GM19023 (cell line): Measurements from ENCODE around the gene ATP2A1.
"Not testable (repeated sequence)": the region's sequence is repeated elsewhere in the genome, so short reads cannot be mapped to it uniquely, and the experiment has no call there.

ENCODE experiments used
- ATAC-seq: cut with Tn5 transposase; IDR thresholded peaks from one replicate; pipeline ENCODE4 v1.9.1; 2021; ENCODE audit warnings: mild to moderate bottlenecking, moderate library complexity; ENCODE audit not compliant: unreplicated experiment

The ATP2A1 gene

DNA sequence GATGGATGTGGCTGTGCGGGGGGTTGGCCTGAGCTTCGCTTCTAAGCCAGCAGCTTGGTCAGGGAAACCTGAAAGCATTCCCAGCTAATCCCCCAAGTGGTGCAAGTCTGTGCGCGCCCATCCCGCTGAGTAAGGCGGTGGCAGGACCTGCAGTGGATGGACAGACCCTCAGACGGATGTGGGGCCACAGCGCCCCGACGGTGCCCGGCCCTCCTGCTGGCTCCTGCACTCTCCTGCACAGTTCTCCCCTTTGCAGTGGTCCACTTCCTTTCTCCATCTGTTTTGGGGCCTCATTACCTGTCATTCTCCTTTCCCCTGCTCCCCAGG, 2.3 kb downstream of the ATP2A1 start:
- no peak for ATAC-seq

DNA sequence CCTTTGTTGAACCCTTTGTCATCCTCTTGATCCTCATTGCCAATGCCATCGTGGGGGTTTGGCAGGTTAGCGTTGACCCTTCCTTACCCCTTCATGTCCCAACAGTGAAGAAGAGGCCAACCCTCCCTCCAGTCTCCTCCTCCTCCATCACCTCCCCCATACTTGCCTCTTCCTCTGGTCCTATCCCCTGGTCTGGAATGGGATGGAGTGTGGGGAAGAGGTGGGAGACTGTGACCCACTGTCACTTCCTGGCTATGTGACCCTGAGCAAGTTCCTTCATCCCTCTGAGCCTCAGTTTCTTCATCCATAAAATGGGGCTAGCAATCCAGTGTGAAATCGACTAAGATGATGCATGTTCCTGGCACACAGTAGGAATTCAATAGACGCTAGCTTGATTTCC, 2.7 kb downstream of the ATP2A1 start:
- no peak for ATAC-seq

DNA sequence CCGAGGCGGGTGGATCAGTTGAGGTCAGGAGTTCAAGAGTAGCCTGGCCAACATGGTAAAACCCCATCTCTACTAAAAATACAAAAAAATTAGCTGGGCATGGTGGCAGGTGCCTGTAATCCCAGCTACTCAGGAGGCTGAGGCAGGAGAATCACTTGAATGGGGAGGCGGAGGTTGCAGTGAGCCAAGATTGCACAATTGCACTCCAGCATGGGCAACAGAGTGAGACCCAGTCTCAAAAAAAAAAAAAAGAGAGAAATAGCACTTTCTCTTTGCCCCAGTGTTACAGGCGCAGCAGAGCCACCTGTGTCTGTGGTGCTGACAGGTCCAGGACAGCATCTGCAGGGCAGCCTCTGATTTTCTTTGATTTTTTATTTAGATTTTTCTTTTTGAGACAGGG, 3.3 kb downstream of the ATP2A1 start:
- not testable (repeated sequence) for ATAC-seq

DNA sequence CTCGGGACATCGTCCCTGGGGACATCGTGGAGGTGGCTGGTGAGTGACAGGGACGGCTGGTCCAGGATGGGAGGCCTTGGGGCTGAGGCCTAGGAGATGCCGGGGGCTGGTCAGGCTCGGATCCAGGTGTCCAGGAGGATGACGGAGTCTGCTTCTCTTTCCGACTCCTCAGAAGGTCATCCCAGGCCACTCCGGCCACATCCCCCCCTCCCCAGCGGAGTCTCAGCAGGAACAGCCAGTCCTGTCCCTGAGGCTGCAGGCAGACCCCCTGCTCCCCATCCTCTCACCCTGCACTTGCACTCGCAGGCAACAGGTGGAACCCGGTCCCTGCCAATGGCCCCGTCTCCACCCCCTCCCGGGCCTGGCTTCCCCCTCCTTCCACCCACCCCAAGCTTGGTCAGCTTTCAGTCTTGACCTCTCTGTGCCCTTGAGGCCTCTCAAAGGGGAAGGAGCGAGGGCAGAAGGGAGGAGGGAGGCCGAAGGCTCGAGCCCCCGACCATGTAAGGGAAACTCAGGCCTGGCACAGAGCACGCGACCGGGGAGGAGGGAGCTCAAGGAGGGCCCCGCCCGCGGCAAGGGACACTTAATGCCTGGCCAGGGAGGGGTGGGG, 4.4 kb downstream of the ATP2A1 start:
- no peak for ATAC-seq

DNA sequence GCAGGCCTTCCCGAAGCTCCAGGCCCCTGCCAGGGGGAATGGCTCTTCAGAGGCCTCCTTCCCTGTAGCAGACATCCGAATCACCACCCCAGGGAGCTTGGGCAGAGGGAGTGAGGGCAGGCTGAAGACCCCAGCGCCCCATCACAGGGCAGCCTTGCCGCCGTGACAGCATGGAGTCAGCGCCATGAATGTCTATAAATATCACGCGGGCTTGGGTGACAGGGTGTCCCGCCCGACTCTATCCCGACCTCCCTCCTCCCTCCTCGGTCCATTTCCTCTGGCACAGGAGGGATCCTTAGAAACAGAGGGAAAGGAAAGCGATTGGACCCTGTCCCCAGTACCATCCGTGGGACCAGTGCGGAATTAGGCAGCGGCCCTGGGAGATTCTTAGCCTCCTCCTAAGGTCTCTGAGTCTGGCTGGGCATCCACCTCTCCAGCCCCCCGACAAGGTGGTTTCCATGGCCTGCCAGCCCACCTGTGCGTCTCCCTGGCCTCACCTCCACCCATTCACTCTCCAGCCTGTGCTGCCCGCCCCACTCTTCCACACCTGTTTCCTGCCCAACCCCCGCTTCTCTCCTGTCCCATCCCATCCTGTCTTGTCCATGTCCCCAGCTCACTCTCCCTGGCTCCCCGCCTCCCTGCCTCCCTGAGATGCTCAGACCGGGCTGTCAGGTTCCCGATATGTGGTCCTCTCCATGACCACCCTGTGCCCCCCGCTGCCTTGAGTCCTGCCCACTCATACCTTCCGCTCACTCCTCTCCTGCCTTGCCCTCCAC, 5.1 kb downstream of the ATP2A1 start:
- ATAC-seq: no peak

DNA sequence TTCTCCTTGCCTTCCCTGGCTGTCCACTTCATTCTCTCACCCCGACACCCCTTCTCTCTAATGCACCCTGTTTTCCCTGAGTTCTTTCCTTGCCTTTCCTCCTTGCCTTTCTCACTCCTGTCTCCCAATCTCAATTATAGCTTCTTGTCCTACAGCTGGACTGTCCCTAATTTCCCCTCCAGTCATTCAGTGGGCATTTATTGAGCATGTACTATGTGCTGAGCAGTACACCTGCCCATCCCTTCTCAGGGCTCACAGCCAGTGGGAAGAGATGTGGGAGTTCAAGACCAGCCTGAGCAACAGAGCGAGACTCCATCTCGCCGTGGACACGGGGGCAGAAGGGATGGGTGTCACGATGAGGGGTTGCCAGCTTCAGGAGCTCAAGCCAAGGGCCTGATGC, 5.8 kb downstream of the ATP2A1 start:
- no peak for ATAC-seq

DNA sequence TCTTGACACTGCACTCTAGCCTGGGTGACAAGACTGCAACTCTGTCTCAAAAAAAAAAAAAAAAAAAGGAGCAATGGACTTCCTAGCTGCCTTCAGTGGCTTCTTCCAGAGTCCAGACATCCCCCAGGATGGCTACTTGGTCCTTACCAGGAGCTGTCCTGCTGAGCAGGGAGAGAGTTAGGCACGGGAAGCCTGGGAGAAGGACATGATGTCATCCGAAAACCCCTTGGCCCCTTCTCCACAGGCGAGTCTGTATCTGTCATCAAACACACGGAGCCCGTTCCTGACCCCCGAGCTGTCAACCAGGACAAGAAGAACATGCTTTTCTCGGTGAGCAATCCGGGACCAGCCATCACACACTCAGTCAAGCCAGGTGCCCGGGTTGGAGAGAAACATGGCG, 8.7 kb downstream of the ATP2A1 start:
- ATAC-seq: no peak

DNA sequence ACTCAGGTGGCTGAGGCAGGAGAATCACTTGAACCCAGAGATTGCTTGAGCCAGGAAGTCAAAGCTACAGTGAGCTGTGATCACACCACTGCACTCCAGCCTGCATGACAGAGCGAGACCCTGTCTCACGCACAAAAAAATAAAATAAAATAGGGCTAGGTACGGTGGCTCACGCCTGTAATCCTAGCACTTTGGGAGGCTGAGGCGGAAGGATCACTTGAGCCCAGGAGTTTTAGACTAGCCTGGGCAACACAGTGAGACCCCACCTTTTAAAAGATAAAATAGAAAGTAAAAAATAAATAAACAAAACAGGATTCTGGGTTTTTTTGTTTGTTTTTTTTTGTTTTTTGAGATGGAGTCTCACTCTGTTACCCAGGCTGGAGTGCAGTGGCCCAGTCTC, 12.1 kb downstream of the ATP2A1 start:
- ATAC-seq: not testable (repeated sequence)

DNA sequence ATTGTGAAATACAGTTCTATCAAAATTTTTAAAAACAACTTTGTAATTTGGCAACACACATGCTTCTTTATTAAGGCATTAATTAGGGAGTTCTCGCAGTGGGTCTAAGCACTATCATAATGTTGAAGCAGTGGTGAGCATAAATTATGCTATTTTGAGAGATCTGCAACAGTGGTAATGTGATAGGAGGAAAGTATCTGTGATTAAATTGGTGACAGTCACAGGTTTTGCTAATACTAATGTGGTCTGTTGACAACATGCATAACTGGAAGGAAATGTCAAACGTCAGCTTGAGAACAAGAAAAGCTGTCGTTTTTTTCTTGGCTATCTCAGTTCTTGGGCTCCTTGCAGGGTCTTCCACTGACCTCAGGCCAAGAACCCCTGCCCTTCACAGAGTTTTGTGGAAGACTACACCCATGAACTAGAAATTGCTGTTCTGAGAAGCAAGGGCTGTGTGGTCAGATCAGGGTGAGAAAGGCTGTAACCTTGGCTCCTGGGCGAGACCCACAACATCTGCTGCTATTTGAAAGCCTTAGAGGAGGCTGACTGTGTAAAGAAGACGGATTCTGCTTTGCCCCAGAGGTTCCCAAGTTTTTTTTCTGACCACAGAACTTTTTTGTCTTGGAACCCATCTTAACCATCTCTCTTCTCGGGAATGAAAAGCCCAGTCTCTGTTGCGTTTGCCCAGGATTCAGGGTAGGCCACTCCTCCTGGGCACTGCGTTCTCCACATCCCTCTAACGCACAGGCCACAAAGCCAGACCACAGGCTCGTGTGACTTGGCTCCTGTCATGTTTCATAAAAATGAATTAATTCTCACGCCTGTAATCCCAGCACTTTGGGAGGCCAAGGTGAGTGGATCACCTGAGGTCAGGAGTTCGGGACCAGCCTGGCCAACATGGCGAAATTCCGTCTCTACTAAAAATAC, 13.9 kb downstream of the ATP2A1 start:
- no peak for ATAC-seq

DNA sequence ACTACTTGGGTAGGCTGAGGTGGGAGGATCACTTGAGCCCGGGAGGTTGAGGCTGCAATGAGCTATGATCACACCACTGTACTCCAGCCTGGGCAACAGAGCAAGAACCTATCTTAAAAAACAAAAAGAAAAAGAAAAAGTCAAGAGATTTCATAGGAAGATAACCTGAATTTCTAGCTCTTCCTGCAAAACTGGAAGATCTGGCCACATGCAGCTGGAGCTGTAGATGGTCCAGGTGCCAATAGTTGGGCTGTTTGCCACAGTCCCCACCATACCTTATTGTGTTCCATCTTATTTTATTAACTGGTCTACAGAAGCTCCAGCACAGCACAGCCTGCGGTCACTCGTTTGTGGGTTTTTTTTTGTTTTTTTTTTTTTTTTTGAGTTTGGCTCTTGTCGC, 15.0 kb downstream of the ATP2A1 start:
- ATAC-seq: no peak

DNA sequence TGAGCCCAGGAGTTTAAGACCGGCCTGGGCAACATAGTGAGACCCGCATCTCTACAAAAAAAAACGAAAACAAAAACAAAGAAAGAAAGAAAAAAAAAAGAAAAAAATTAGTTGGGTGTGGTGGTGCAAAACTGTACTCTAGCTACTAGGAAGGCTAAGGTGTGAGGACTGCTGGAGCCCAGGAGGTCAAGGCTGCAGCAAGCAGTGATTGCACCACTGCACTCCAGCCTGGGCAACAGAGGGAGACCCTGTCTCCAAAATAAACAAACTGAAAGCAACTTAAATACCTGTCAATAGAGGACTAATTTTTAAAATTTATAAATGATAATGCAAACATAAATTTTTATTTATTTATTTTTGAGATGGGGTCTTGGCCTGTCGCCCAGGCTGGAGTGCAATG, 17.3 kb downstream of the ATP2A1 start:
- ATAC-seq: no peak

DNA sequence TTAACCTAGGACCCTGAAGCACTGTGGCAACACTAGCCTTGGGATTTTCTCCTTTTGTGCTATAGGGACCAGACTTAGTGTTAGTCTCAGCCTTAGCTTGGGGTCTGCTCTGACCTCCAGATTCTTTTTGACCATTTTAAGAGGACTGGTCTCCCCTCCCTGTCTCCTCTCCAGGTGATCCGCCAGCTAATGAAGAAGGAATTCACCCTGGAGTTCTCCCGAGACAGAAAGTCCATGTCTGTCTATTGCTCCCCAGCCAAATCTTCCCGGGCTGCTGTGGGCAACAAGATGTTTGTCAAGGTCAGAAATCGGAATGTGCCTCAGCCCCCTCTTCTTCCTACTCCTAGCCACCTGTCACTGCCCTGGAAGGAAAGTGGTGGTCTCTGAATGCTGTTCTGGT, 19.5 kb downstream of the ATP2A1 start:
- ATAC-seq: no peak

DNA sequence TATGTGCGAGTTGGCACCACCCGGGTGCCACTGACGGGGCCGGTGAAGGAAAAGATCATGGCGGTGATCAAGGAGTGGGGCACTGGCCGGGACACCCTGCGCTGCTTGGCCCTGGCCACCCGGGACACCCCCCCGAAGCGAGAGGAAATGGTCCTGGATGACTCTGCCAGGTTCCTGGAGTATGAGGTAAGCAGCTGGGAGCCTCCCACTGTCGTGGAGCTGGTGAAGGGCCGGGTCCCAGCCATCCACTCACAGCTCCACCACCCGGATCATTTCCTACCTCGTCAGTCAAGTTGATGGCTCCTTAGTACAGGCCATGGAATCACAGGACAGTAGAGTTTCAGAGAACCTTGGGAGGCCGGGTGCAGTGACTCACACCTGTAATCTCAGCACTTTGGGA, 20.0 kb downstream of the ATP2A1 start:
- ATAC-seq: no peak

DNA sequence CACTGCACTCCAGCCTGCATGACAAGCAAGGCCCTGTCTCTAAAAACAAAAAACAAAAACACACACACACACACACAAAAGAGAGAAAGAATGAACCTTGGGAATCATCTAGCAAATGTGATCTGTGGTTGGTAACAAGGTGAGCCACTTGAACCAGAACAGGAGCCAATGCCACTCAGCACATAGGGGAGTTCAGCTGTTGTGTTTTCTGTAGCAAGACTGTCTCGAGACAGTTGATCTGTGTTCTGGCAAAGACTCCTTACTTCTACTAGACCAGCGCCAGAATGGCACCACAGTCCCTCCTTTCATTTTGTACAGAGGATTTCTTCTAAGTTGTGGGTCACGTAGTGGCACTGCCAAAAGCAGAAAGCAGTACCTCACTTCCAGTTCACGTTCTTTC, 20.7 kb downstream of the ATP2A1 start:
- ATAC-seq: no peak

DNA sequence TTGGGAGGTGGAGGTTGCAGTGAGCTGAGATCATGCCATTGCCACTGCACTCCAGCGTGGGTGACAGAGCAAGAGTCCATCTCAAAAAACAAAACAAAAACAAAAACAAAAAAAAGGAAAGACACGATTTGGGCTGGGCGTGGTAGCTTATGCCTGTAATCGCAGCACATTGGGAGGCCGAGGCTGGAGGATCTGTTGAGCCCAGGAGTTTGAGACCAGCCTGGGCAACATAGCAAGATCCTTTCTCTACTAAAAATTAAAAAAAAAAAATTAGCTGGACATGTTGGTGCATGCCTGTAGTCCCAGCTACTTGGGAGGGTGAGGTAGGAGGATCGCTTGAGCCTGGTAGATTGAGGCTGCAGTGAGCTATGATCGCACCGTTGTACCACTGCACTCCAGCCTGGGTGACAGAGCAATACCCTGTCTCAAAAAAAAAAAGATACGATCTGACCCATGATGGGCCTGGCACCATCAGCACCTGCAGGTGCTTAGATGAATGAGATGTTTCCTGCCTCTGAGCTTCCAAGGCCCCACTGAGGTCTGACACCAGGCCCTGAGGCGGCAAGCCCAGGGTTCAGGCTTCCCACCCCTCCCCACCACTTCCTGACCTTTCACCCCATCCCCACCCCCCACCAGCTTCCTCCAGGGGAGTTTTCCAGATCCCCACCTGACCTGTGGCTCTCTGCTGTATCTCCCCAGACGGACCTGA, 21.7 kb downstream of the ATP2A1 start:
- ATAC-seq: no peak

DNA sequence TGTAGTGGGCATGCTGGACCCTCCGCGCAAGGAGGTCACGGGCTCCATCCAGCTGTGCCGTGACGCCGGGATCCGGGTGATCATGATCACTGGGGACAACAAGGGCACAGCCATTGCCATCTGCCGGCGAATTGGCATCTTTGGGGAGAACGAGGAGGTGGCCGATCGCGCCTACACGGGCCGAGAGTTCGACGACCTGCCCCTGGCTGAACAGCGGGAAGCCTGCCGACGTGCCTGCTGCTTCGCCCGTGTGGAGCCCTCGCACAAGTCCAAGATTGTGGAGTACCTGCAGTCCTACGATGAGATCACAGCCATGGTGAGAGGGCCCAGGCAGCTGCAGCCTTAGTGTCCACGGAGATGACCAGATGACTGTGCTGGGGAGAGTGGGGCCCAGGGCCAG, 22.3 kb downstream of the ATP2A1 start:
- ATAC-seq: no peak

DNA sequence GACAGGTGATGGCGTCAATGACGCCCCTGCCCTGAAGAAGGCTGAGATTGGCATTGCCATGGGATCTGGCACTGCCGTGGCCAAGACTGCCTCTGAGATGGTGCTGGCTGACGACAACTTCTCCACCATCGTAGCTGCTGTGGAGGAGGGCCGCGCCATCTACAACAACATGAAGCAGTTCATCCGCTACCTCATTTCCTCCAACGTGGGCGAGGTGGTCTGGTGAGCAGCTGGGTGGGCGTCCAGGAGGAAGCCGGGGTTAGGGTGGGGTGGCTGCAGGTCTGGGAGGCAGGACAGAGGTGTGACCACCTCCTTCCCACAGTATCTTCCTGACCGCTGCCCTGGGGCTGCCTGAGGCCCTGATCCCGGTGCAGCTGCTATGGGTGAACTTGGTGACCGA, 23.6 kb downstream of the ATP2A1 start:
- no peak for ATAC-seq

DNA sequence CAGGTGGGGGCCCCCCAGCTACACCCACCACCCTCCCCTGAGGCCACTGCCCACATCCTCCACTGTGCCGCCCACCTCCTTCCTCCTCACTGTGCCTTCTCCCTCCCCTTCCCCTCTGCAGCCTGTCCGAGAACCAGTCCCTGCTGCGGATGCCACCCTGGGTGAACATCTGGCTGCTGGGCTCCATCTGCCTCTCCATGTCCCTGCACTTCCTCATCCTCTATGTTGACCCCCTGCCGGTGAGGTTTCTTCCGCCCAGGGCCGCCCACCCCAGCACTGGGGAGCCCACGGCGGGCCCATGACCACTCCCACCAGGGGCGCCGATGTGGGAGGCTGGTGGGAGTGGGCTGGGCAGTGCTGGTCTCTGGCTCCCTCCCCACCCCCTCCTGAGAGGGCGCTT, 24.6 kb downstream of the ATP2A1 start:
- ATAC-seq: no peak

DNA sequence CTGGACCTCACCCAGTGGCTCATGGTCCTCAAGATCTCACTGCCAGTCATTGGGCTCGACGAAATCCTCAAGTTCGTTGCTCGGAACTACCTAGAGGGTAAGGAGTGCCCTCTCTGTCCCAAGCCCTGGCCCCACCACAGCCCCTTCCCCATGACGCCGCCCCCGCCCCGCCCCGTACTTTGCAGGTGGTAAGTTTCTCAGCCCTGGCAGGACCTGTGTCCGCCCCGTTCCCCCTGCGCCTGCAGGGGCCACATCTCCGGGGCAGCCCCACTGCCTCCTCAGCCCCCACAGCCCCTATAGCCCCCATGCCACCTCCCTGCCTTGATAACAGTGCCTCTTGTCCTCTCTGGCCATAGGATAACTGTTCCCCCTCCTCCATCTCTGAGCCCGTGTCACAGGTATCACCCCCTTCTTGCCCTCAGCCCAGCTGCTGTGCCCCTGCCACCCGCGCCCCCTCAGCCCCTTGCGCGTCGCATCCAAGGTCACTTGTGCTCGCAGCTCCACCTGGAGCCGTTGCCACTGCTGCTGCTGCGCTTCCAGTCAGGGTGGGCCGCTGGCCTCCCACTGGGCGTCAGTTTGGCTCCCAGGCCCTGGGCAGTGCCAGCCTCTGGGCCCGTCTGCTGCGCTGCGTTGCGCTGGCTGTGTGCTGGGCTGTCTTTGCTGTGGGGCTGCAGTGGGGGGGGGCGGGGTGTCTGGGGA, 25.2 kb downstream of the ATP2A1 start:
- no peak for ATAC-seq

DNA sequence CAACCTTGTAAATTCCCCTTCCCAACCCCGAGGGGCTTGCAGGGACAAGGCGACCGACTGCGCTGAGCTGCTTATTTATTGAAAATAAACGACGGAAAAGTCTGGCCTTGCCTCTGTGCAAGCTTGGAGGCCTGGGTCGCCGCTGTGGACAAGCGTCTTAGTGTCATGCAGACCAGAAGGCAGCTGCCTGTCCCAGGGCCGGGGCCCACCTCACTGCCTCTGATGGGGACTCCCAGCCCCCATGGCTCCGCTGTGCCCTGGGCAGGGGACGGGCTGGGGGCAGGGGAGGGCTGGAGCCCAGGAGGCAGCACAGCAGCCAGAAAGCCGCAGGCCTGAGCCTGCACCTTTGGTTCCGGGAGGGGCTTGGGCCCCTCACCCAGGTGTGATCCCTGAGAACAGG, 26.1 kb downstream of the ATP2A1 start:
- ATAC-seq: no peak

DNA sequence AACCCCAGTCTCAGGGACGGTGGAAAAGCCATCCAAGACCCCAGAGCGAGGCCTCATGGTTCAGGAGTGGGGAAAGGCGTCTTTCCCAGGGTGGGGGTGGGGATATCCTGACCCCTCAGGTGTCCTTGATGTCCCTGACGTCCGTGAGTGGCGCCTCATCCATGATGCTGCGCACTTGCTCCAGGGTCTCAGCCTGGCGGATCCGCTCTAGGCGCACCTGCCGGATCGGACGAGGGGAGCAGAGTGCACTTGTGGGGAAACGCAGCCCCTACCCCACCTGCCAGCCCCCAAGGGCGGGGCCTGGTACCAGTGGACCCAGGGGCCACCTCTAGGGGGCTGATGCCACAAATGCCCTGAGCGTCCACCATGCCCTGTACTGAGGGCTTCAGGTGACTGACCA, 26.5 kb downstream of the ATP2A1 start:
- ATAC-seq: no peak
